Kidney epithelial cell (primary cell): ENCODE measurements around the gene MBLAC1. TPM values are rescaled to one million over a fixed set of nuclear protein-coding genes. Genes with fewer than 3 reads are reported as not detected.
A peak's percentile ranks its signal among the peaks of the same experiment; 100 is the strongest.

Source experiments
- DNase-seq: peaks from one replicate; pipeline ENCODE4 v3.0.0-alpha.2; 2010; ENCODE audit warnings: low read depth
- H3K27me3 ChIP-seq: 2 replicates; pipeline ENCODE4 v1.6.0; 2011; ENCODE audit warnings: low read length; ENCODE audit not compliant: control insufficient read depth, insufficient read depth
- H3K36me3 ChIP-seq: 2 replicates; pipeline ENCODE4 v1.5.1; 2011; ENCODE audit warnings: low read length; ENCODE audit not compliant: control insufficient read depth, insufficient read depth
- H3K4me3 ChIP-seq: 2 replicates; pipeline ENCODE4 v1.5.1; 2011; ENCODE audit warnings: low read depth, mild to moderate bottlenecking, control low read depth, low read length
- total RNA-seq: library from RNA; depleted of rRNA; stranded (reverse); fragments of >200 nt; gene quantifications from 2 replicates; pipeline ENCODE4 v1.2.3, GENCODE V29; 2015
- TF ChIP-seq, protein P1 (sequence below): IDR thresholded peaks from 2 replicates; pipeline ENCODE4 v1.5.1; 2011; ENCODE audit warnings: mild to moderate bottlenecking, moderate library complexity, low read length, control low read depth, inconsistent platforms; ENCODE audit not compliant: insufficient read depth, poor library complexity, severe bottlenecking

The MBLAC1 gene
- total RNA-seq, 1 donor from 2014 or later: 2.3 TPM

DNA sequence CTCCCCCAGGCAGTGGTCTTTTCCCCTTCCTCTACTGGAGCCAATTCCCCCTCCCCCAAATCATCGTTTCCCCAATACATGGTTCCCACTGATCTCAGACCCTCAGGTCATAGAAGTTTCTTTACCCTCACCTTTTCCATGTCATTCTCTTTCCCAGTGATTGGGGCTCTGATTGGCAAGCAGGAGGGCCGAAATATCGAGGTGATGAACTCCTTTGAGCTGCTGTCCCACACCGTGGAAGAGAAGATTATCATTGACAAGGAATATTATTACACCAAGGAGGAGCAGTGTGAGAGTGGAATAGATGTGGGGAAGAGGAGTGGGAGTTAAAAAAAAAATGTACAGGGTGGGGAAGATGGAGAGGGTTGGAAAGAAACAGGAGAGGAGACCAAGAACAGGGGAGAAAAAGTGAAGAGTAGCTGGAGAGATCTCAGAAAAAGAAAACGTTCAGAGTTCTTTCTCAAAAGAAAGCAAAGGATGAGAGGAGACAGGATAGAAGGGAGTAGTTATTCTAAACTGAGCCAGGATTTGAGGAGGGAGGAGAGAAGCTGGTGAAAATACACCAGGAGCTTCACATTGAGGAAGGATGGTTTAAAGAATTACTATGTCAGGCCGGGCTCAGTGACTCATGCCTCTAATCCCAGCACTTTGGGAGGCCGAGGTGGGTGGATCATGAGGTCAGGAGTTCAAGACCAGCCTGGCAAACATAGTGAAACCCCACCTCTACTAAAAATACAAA lies 37.1 kb upstream of the MBLAC1 start:
- DNase-seq: no peak
- peaks cover 9% of the 10 kb centered on the region for H3K36me3 ChIP-seq
- TF ChIP-seq, protein P1, sequence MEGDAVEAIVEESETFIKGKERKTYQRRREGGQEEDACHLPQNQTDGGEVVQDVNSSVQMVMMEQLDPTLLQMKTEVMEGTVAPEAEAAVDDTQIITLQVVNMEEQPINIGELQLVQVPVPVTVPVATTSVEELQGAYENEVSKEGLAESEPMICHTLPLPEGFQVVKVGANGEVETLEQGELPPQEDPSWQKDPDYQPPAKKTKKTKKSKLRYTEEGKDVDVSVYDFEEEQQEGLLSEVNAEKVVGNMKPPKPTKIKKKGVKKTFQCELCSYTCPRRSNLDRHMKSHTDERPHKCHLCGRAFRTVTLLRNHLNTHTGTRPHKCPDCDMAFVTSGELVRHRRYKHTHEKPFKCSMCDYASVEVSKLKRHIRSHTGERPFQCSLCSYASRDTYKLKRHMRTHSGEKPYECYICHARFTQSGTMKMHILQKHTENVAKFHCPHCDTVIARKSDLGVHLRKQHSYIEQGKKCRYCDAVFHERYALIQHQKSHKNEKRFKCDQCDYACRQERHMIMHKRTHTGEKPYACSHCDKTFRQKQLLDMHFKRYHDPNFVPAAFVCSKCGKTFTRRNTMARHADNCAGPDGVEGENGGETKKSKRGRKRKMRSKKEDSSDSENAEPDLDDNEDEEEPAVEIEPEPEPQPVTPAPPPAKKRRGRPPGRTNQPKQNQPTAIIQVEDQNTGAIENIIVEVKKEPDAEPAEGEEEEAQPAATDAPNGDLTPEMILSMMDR: no peak

DNA sequence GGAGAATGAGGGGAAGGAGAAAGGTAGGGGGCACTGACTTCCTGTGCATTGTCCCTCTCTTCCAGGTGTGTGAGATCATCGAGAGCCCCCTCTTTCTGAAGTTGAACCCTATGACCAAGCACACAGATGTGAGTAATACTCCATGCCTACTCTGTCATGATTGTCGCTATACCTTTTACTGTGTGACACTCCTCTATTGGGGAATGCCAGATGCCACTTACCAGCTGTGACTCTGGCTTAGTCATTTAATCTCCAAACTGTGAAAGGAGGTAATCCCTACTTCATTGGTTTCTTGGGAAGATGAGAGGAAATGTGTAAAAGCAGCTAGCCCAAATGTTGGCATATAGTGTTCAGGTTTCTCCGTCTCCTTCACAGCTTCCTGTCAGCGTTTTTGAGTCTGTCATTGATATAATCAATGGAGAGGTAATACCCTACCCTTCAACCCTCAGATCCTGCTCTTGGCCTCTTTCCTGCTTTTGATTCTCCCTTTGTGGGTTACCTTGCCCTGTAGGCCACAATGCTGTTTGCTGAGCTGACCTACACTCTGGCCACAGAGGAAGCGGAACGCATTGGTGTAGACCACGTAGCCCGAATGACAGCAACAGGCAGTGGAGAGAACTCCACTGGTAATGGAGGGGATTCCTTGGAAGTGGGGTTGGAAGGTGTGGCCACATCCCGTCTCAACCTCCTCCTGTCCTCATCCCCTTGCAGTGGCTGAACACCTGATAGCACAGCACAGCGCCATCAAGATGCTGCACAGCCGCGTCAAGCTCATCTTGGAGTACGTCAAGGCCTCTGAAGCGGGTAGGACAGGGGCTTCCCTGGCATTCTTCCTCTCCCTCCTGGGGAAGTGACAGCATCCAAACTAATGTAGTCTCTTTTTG lies 36.0 kb upstream of the MBLAC1 start:
- no peak for DNase-seq
- Histone ChIP-seq H3K27me3 (no peaks in the 10 kb centered on the region), H3K4me3 (no peak overlapping the region), H3K36me3 (peaks cover 10% of the 10 kb centered on the region)
- TF ChIP-seq, protein P1: no peak

More for the DNA sequence above, 37.1 kb upstream of the MBLAC1 start:
- no peaks in the 10 kb centered on the region for H3K27me3 ChIP-seq
- H3K4me3 ChIP-seq: peak overlapping the region; percentile 94

DNA sequence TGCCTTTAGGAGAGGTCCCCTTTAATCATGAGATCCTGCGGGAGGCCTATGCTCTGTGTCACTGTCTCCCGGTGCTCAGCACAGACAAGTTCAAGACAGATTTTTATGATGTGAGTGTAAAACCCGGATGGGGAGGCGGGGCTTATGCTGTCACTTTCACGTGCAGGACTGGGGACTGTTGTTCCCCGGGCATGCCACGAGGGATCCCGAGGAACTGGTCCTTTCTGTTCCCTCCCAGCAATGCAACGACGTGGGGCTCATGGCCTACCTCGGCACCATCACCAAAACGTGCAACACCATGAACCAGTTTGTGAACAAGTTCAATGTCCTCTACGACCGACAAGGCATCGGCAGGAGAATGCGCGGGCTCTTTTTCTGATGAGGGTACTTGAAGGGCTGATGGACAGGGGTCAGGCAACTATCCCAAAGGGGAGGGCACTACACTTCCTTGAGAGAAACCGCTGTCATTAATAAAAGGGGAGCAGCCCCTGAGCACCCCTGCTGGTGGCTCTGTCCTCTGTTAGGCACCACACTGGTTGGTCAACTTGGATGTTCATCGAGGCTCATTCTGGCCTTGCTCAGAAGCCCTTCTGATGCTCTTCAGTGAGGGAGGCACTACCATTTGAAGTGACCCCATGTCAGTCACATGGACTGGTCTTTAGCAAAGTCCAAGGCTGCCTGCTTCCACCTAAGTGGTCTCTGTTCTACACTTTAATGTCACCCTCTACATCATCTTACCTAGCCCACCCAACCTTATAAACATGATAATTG lies 35.2 kb upstream of the MBLAC1 start:
- Histone ChIP-seq H3K36me3 (peaks cover 10% of the 10 kb centered on the region), H3K4me3 (no peak overlapping the region), H3K27me3 (no peaks in the 10 kb centered on the region)
- no peak for DNase-seq
- TF ChIP-seq, protein P1: no peak

DNA sequence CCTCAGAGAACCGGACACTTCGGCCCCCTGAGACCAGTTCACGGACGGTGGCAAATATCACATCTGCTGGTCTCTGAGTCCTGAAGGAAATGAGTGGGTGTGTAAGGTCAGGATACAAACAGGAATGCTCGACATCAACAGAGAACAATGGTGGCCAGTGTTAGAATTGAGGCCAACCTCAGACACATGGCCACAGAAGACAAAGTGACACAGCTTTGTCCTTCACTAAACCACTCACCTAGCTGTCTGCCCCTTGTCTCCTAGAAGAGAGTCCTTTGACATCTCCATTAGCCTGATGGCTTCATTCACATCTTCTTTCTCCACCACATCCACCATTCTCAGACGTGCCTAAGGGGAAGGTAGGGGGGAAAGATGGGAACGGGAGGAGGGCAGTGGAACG lies 33.7 kb upstream of the MBLAC1 start:
- TF ChIP-seq, protein P1: no peak
- no peak for DNase-seq
- no peaks in the 10 kb centered on the region for H3K27me3 ChIP-seq
- peaks cover 14% of the 10 kb centered on the region for H3K36me3 ChIP-seq
- H3K4me3 ChIP-seq: no peak overlapping the region

GRCh38 chr7:100093498-100093897 lies 33.3 kb upstream of the MBLAC1 start:
- no peak for DNase-seq
- Histone ChIP-seq H3K4me3 (no peak overlapping the region), H3K36me3 (peaks cover 15% of the 10 kb centered on the region), H3K27me3 (no peaks in the 10 kb centered on the region)
- TF ChIP-seq, protein P1: no peak
